ENCODE data around the gene FBXO31.

FBXO31 gene, protein sequence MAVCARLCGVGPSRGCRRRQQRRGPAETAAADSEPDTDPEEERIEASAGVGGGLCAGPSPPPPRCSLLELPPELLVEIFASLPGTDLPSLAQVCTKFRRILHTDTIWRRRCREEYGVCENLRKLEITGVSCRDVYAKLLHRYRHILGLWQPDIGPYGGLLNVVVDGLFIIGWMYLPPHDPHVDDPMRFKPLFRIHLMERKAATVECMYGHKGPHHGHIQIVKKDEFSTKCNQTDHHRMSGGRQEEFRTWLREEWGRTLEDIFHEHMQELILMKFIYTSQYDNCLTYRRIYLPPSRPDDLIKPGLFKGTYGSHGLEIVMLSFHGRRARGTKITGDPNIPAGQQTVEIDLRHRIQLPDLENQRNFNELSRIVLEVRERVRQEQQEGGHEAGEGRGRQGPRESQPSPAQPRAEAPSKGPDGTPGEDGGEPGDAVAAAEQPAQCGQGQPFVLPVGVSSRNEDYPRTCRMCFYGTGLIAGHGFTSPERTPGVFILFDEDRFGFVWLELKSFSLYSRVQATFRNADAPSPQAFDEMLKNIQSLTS

DNA sequence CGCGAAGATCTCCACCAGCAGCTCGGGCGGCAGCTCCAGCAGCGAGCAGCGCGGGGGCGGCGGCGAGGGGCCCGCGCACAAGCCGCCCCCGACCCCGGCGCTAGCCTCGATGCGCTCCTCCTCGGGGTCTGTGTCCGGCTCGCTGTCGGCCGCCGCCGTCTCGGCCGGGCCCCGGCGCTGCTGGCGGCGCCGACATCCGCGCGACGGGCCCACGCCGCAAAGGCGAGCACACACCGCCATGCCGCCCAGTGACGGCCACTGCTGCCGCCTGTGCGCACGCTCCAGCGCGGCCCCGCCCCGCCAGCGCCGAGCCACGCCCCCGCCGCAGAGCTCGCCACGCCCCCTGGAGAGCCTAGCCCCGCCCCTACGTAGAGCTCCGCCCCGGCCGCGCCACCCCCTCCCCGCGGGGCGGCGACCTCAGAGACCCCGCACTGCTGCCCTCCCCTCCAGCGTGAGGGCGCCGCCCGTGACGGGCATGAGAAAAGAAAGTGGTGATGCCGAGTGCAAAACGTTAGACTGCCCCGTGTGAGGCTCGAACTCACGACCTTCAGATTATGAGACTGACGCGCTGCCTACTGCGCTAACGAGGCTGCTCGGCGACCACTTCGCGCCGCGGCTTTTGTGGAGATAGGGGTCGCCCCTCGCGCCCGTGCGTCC is at the start of gene FBXO31:
Gene FBXO31, minus strand, starts transcription at position 272 of the 657 bp plus-strand sequence. Its CDS starts 32 bp downstream, at position 240.
- H3K27me3 Mint-ChIP-seq = peaks cover 2% of the 10 kb centered on the region
- peak; percentile 98 for DNase-seq
- H3K36me3 Mint-ChIP-seq (ENCODE audit: low read depth) = peaks cover 30% of the 10 kb centered on the region
- H3K27ac Mint-ChIP-seq = peak within 1 kb of the TSS; percentile 98
- H3K9me3 Mint-ChIP-seq = no peaks in the 10 kb centered on the region
- H3K4me3 Mint-ChIP-seq = peak within 1 kb of the TSS; percentile 90
- H3K4me1 Mint-ChIP-seq (ENCODE audit: low read depth) = peaks cover 69% of the 10 kb centered on the region

DNA sequence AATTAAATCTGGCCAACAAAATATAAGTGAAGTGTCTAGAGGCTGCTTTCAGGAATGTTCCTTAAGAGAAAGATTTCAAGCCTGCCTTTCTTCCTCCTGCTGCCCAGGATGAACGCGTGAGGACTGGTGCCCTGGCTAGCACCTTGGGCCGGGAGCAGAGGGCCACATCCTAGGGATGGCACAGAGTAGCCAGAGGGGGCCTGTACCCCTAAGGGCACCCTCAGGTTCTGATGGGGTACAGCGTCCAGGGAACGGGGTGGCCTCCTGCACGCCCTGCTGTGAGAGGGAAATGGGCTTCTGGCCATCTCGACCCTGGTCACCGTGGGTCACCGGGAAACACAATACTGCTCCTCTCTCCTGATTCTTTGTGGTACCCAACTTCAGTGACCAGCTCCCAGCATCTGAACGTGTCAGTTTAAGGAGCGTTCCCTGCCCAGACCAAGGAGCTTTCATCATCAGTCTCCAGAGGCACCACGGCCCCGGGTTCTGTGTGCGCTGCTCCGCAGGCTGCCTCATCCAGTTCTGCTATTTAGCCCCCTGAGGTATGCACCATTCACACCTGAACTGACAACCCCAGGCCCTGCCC is 48.8 kb upstream of the FBXO31 start:
- H3K36me3 Mint-ChIP-seq (ENCODE audit: low read depth) = peaks cover 47% of the 10 kb centered on the region
- no peak overlapping the region for H3K4me3 Mint-ChIP-seq
- H3K4me1 Mint-ChIP-seq (ENCODE audit: low read depth) = peaks cover 26% of the 10 kb centered on the region
- DNase-seq = no peak
- H3K9me3 Mint-ChIP-seq = no peaks in the 10 kb centered on the region
- H3K27ac Mint-ChIP-seq = no peak overlapping the region
- H3K27me3 Mint-ChIP-seq = no peaks in the 10 kb centered on the region

DNA sequence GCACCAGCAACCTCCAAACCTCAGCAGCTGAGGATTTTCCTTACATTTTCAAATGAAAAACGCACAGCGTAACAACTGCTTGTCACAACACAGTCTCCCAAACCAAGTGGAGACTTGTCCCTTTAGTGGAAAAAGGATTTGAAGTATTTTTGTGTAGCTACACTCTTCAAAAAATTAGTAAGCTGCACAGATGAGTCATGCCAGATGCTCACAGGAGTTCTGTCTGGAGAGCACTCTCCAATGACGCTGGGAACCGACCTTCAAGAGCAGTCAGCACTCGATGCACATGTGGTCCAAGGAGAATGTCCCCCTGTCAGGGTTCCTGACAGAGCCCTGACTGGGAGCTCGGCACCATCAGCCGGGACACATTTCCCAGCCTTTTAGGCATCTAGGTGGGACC is 48.4 kb upstream of the FBXO31 start:
- DNase-seq = no peak
- no peak overlapping the region for H3K4me3 Mint-ChIP-seq
- H3K4me1 Mint-ChIP-seq (ENCODE audit: low read depth) = peaks cover 24% of the 10 kb centered on the region
- peaks cover 49% of the 10 kb centered on the region for H3K36me3 Mint-ChIP-seq (ENCODE audit: low read depth)
- H3K9me3 Mint-ChIP-seq = no peaks in the 10 kb centered on the region
- H3K27ac Mint-ChIP-seq = no peak overlapping the region
- H3K27me3 Mint-ChIP-seq = no peaks in the 10 kb centered on the region

DNA sequence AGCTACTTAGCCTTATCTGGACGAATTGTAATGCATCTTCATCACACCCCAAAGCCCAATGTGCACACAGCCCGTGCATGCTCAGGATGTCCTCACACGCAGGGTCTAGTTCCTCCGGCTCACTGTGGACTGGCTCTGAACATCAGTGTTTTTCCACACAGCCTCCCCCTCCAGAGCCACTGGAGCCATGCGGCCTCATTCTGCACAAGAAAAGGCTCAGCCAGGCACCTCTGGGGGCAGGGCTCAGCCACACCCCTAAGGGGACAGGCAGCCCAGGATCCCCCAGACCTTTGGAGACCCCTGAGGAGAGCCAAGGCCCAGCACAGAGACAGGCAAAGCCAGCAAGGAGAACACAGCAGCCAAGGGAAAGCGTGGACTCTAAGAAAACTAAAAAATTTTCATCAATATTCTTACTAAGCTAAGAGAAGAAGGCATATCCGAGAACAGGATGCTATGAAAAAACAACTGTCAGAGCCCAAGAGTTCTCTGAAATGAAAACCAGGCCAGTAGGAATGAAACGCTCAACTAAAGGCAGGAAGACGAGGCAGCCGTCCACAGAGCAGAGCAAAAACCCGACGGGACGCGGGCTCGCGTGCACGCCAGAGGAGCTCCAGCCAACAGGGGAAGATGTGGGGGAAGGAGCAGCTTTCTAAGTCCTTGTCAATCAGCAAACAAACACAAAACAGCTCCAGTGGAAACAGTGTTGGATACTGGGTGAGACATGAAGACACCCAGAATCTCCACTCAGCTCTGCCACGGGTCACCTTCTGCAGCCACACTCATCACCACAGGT is 43.0 kb upstream of the FBXO31 start:
- no peak overlapping the region for H3K4me3 Mint-ChIP-seq
- H3K9me3 Mint-ChIP-seq = no peaks in the 10 kb centered on the region
- H3K27ac Mint-ChIP-seq = no peak overlapping the region
- peaks cover 60% of the 10 kb centered on the region for H3K36me3 Mint-ChIP-seq (ENCODE audit: low read depth)
- no peak for DNase-seq
- peaks cover 4% of the 10 kb centered on the region for H3K4me1 Mint-ChIP-seq (ENCODE audit: low read depth)
- H3K27me3 Mint-ChIP-seq = no peaks in the 10 kb centered on the region

DNA sequence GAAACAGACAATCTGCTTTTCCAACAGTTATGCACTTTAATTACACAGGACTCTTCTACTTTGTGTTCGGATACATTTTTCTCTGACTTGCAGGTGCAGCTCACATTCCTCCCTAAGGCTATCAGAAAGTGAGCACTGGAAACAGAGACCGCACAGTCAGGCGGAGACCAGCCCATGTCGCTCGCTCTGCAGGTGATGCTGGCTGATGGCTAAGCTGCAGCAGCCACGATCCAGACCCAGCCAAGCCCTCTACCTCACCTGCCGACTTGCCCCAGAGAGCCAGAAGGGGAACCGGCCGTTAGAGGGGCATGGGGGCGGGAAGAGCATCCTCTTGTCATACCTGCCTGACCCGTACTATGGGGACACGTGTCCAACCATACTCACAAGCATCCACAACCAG is 42.4 kb upstream of the FBXO31 start:
- Mint-ChIP-seq H3K4me1 (ENCODE audit: low read depth) (peaks cover 4% of the 10 kb centered on the region), H3K36me3 (ENCODE audit: low read depth) (peaks cover 63% of the 10 kb centered on the region), H3K9me3 (no peaks in the 10 kb centered on the region), H3K27ac (no peak overlapping the region), H3K4me3 (no peak overlapping the region), H3K27me3 (no peaks in the 10 kb centered on the region)
- DNase-seq = no peak

DNA sequence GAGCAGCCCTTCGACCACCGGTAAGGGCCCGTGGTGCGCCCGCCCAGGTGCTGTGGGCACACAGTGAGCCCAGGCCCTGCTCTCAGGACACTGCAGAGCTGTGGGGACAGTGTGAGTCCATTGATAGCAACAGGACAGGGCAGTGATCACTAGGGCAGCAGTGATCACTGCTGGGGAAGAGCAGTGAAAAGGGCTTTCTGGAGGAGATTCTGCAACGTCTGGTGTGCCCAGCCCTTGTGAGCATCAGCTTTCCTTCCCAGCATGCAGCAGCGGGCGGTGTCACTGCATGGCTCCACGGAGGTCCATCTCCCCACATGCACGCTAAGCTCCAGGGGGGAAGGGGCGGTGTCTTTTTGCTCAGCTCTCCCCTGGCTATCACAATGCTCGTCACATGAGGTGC is 40.7 kb upstream of the FBXO31 start:
- no peak overlapping the region for H3K27ac Mint-ChIP-seq
- no peak for DNase-seq
- H3K4me3 Mint-ChIP-seq = no peak overlapping the region
- no peaks in the 10 kb centered on the region for H3K27me3 Mint-ChIP-seq
- H3K4me1 Mint-ChIP-seq (ENCODE audit: low read depth) = peaks cover 4% of the 10 kb centered on the region
- no peaks in the 10 kb centered on the region for H3K9me3 Mint-ChIP-seq
- H3K36me3 Mint-ChIP-seq (ENCODE audit: low read depth) = peaks cover 67% of the 10 kb centered on the region

DNA sequence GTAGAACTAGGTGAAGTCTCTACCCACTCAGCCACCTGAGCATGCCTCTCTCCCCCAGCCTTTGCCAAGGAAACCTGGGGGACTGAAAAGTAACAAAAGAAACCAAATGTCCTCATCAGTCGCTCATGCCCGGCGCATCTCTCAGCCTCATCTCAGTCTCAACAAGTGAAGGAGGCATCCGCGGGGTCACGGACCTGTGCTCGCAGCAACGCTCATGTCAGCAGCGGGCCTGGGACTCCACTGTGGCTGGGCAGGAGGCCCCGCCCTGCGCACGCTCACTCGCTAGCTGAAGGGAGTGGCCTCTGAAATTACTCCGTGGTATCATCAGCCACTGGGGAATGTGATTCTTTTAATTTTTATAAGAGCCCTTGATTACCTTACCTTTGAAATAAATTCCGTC is 39.9 kb upstream of the FBXO31 start:
- Mint-ChIP-seq H3K9me3 (no peaks in the 10 kb centered on the region), H3K4me1 (ENCODE audit: low read depth) (no peaks in the 10 kb centered on the region), H3K36me3 (ENCODE audit: low read depth) (peaks cover 62% of the 10 kb centered on the region), H3K27ac (no peak overlapping the region), H3K4me3 (no peak overlapping the region), H3K27me3 (no peaks in the 10 kb centered on the region)
- DNase-seq = no peak

DNA sequence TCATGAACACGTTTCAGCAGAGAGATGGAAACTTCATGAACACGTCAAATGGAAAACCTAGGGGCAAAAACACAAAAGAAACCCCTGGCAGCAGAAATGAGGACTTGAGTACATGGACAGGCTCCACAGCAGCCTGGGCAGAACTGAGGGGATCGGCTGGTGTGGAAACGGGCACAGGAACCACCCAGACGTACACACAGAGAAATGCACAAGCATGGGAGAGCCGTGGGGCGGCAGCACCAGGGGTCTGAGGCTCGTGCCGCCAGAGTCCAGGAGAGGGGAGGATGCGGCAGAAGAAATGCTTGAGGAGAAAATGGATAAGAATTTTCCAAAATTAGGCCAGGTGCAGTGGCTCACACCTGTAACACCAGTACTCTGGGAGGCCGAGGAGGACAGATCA is 38.5 kb upstream of the FBXO31 start:
- no peak for DNase-seq
- Mint-ChIP-seq H3K27me3 (no peaks in the 10 kb centered on the region), H3K4me3 (no peak overlapping the region), H3K36me3 (ENCODE audit: low read depth) (peaks cover 69% of the 10 kb centered on the region), H3K9me3 (no peaks in the 10 kb centered on the region), H3K4me1 (ENCODE audit: low read depth) (no peaks in the 10 kb centered on the region), H3K27ac (no peak overlapping the region)

DNA sequence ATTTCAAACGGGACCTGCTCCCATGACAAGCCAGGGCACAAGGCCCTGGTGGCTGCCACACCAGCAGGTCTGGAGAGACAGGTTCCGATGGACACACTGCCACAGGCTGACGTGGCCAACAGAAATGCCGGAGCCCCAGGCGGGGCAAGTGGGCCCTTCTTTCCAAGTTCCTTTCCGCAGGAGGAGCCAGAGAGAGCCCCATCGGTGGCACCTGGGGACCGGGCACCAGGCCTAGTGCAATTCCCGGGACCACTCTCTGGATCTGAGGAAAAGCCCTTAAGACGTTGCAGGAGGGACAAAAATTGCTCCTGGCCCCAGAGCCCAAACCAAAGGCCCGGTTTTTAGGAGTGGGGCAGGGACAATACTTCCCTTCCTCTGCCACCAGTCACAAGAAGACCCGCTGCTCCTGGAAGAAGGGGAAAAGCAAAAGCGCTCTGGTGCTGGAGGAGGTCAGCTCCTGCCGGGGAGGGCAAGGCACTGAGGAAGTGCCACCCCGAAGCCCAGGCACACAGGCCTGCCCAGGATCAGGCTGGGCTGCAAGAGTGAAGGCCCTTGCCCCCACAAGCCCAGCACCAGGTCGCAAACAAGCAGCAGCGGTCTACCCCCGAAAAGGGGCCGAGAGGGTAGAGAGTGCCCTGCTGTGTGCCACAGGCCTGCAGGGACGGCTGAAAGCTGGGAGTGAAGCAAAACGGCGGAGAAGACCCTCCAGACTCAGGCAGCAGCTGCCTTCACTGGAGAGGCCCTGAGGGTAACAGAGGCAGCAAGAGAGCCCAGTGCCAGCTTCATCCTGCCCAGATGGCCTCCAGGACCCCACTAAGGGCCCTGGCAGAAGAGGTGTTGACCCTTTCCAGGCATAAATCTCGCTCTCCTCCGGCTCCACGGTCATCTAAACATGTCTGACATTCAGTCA is 37.7 kb upstream of the FBXO31 start:
- H3K4me3 Mint-ChIP-seq = no peak overlapping the region
- no peak for DNase-seq
- H3K27me3 Mint-ChIP-seq = no peaks in the 10 kb centered on the region
- no peak overlapping the region for H3K27ac Mint-ChIP-seq
- peaks cover 74% of the 10 kb centered on the region for H3K36me3 Mint-ChIP-seq (ENCODE audit: low read depth)
- H3K4me1 Mint-ChIP-seq (ENCODE audit: low read depth) = no peaks in the 10 kb centered on the region
- no peaks in the 10 kb centered on the region for H3K9me3 Mint-ChIP-seq

DNA sequence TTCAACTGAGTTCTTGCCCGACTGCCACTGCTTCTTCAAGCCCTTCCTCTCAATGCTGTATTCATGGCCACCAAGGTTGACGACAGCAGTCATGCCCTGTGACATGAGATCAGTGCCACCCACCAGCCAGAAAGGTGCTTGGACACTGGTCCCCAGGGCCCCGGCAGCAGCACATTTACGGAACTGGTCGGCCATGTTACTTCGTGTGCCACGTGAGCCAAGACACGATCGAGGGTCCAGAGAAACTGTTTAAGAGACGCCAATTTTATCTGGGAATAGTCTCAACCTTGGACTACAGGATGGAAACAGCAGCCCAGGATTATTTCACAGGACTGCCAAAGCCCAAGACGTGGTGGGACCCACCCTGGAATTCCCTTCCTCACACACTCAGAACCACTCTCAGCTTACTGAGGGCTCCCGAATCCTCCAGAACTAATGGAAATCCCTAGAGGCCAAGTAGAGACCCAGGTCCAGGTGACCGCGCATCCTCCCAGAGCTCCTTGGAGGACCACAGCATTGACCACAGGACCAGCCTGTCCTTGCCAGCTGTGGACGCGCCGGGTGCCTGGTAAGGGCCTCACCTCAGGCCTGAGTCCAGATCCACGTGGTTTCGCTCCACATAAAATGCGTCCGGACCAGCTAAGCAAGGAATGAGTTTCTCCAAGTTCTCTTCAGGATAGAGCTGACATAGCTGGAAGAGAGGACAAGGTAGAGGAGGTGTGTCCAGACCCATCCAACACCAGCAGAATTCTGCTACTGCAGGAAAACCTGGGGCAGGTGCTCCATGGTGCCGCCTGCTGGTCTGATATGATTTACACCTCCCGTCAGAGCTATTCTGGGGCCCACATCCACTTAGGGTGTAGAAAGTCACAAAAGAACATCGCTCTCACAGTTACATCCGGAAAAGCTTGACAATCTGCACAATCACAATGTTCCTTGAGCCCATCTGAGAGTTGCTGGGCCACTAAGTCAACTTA is 36.7 kb upstream of the FBXO31 start:
- DNase-seq = no peak
- no peaks in the 10 kb centered on the region for H3K4me1 Mint-ChIP-seq (ENCODE audit: low read depth)
- H3K36me3 Mint-ChIP-seq (ENCODE audit: low read depth) = peaks cover 78% of the 10 kb centered on the region
- H3K27ac Mint-ChIP-seq = no peak overlapping the region
- H3K9me3 Mint-ChIP-seq = no peaks in the 10 kb centered on the region
- no peak overlapping the region for H3K4me3 Mint-ChIP-seq
- no peaks in the 10 kb centered on the region for H3K27me3 Mint-ChIP-seq

DNA sequence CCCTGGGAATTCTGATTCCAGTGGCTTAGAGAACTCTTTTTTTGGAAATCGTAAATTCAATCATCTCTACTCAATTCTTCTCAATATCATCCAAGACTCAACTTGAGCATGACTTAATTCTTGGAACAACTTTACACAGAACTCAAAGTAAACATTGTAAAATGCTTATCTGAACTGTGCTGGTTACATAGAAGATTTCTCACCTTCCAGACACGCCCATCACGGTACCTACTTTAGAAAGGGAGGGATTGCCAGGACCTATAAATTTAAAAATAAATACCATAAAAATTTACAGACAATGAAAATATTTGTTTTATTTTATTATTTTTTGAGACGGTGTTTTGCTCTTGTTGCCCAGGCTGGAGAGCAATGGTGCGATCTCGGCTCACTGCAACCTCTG is 35.1 kb upstream of the FBXO31 start:
- H3K36me3 Mint-ChIP-seq (ENCODE audit: low read depth) = peaks cover 74% of the 10 kb centered on the region
- H3K27me3 Mint-ChIP-seq = no peaks in the 10 kb centered on the region
- H3K27ac Mint-ChIP-seq = no peak overlapping the region
- no peaks in the 10 kb centered on the region for H3K4me1 Mint-ChIP-seq (ENCODE audit: low read depth)
- no peak overlapping the region for H3K4me3 Mint-ChIP-seq
- H3K9me3 Mint-ChIP-seq = no peaks in the 10 kb centered on the region
- DNase-seq = no peak

DNA sequence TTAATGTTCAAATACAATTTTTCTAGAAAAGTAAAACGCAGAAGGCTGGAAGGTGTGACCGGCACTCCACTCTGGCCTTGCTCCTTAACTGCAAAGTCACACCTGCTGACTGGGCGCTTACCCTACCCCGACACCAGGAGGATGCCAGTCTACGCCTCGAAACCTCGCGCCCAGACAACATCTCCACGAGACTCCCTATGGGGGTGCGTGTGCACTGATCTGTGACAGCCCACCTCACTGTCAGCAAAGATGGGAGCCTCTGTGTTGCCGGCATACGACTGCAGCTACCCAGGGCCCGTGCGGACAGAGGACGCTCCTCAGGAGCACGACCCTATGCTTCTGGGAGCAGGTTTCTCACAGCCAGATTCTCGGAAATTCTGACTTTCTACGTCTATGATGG is 34.6 kb upstream of the FBXO31 start:
- Mint-ChIP-seq H3K9me3 (no peaks in the 10 kb centered on the region), H3K4me1 (ENCODE audit: low read depth) (no peaks in the 10 kb centered on the region), H3K27ac (no peak overlapping the region), H3K4me3 (no peak overlapping the region), H3K36me3 (ENCODE audit: low read depth) (peaks cover 76% of the 10 kb centered on the region), H3K27me3 (no peaks in the 10 kb centered on the region)
- DNase-seq = no peak

DNA sequence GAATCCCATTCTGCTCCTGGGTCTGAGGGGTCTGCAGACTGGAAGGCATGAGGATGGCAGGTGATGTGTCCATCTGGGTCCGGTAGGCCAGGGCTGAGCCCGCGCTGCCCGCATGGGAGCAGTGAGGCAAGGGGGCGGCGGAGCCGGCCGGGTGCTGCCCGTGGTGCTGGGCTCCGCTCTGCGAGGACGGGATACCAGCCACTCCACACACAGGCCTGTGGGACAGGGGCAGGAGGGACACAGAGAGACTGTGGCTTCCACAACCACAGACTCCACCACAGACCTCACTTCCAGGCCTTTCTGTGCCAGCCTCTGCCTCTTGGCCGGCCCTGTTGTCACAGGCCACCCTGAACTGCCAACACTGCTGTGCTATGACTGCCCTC is 33.9 kb upstream of the FBXO31 start:
- Mint-ChIP-seq H3K27me3 (no peaks in the 10 kb centered on the region), H3K36me3 (ENCODE audit: low read depth) (peaks cover 76% of the 10 kb centered on the region), H3K27ac (no peak overlapping the region), H3K4me3 (no peak overlapping the region), H3K9me3 (no peaks in the 10 kb centered on the region), H3K4me1 (ENCODE audit: low read depth) (no peaks in the 10 kb centered on the region)
- no peak for DNase-seq
